Heart left ventricle (tissue), 16 donors: ENCODE results near the gene EMC8. TPM values are rescaled to one million over a fixed set of nuclear protein-coding genes. Genes with fewer than 3 reads are reported as not detected.
"Not testable (repeated sequence)": the region's sequence is repeated elsewhere in the genome, so short reads cannot be mapped to it uniquely, and the experiment has no call there.

Experiments
- ATAC-seq, 4 donors: fragments of 200-7000 bp; cut with Tn5 transposase; one replicate each; pipeline ENCODE4 v1.9.1; 2020 to 2022; ENCODE audit warnings: moderate library complexity in 4 of 4, mild to moderate bottlenecking in 3 of 4, moderate number of reproducible peaks in 1 of 4
- DNase-seq, 5 donors: peaks; one replicate each; pipeline ENCODE4 v3.0.0-alpha.2; 2020
- H3K27ac ChIP-seq, 12 donors: fragments of 200-600 bp; sonication (generic) in 4 of 12; one replicate each; pipeline versions ENCODE4 v1.5.0 to v1.8.0; 2016 to 2022; ENCODE audit warnings: mild to moderate bottlenecking in 2 of 12
- H3K27me3 ChIP-seq, 9 donors: fragments of 200-600 bp; sonication (generic) in 2 of 9; one replicate each; pipeline versions ENCODE4 v1.5.1 to v1.8.0; 2016 to 2022; ENCODE audit warnings: mild to moderate bottlenecking in 3 of 9
- H3K36me3 ChIP-seq, 9 donors: fragments of 200-600 bp; sonication (generic) in 2 of 9; one replicate each; pipeline versions ENCODE4 v1.5.0 to v1.8.0; 2018 to 2022; ENCODE audit warnings: mild to moderate bottlenecking in 2 of 9
- H3K4me1 ChIP-seq, 12 donors: fragments of 200-600 bp; sonication (generic) in 4 of 12; one replicate each; pipeline versions ENCODE4 v1.5.0 to v1.8.0; 2016 to 2022; ENCODE audit warnings: mild to moderate bottlenecking in 3 of 12
- H3K4me3 ChIP-seq, 12 donors: fragments of 200-600 bp; sonication (generic) in 4 of 12; one replicate each; pipeline versions ENCODE4 v1.5.0 to v1.8.0; 2017 to 2022; ENCODE audit warnings: mild to moderate bottlenecking in 9 of 12, moderate library complexity in 4 of 12
- H3K9me3 ChIP-seq, 12 donors: fragments of 200-600 bp; sonication (generic) in 4 of 12; one replicate each; pipeline versions ENCODE4 v1.5.0 to v1.8.0; 2016 to 2022; ENCODE audit warnings: mild to moderate bottlenecking in 1 of 12
- CTCF ChIP-seq, 12 donors: fragments of 200-600 bp; sonication (generic) in 4 of 12; IDR thresholded peaks; one replicate each; pipeline versions ENCODE4 v1.5.0 to v1.8.0; 2018 to 2022; ENCODE audit warnings: antibody characterized with exemption in 12 of 12, mild to moderate bottlenecking in 5 of 12
- POLR2A ChIP-seq, 2 donors: fragments of 450-650 bp; IDR thresholded peaks; one replicate each; pipeline ENCODE4 v1.6.1; 2017; ENCODE audit warnings: antibody characterized with exemption in 2 of 2, mild to moderate bottlenecking in 2 of 2, moderate library complexity in 2 of 2
- WGBS, 4 donors: extraction: QIAGEN DNeasy Blood & Tissue Kit in 2 of 4; methylation state at CpG; one replicate each; pipeline versions ENCODE4 v1.1.5 to v1.1.7; 2013 to 2018; 5-methylcytosine and 5-hydroxymethylcytosine counted together
- intact Hi-C, 10 donors: fragments of 100-400 bp; cut with DNase I; formaldehyde crosslinking; loops; one replicate each; pipeline versions ENCODE4 v1.11.1 to v1.14.2; 2022
- polyA plus RNA-seq, 2 donors: library from polyadenylated mRNA; stranded (reverse); fragments of 200-250 nt; gene quantifications; one replicate each; pipeline ENCODE4 v1.2.3, GENCODE V29; 2013
- total RNA-seq, 9 donors: library from RNA; depleted of rRNA in 2 of 9; stranded (reverse); fragments of >200 nt in 2 of 9; fragmentation: NEBNext Ultra II Directional in 3 of 9; extraction: Animal tissue kit (Norgen Biotek cat#: 25700) in 3 of 9; gene quantifications; one replicate each; pipeline versions ENCODE4 v1.1.0 to v1.2.4, GENCODE V29; 2016 to 2023
- donor health status: ischemic (EF 13 %, LVEDD 7.1; RV severe dilation, severe dysfunction).
- donor health status: healthy with polysubstance abuse.
- donor health status: DM: no; HTN: yes; CAD: no.
- donor health status: DM: no; HTN: no; CAD: no.
- donor health status: ischemic (EF 25% LVEDD 6.9; RV normal size, moderate dysfunction).
- donor health status: ischemic (EF 25% LVEDD 5.7; RV mildly dilated, moderate dysfunction).
- donor health status: healthy.
- donor health status: DM: yes; HTN: yes; CAD: no.
- donor health status: ischemic (EF 35%, LVEDD 5.7; RV mildly dilated, moderate dysfunction).
- donor health status: nonischemic (EF 11% LVEDD 7.7; RV severe dilation, severe dysfunction).
- donor health status: DM: yes; HTN: yes; CAD: no.
- donor health status: PGD.
- donor health status: ischemic (EF 29% LVEDD 5.4; RV normal size, mild dysfunction).
- donor health status: nonischemic (EF 23%, LVEDD 6.1; RV moderate dilation, normal function).

The EMC8 gene
- total and polyA plus RNA-seq, 11 donors: 9.2 to 39.1 (median 24.4) TPM

DNA sequence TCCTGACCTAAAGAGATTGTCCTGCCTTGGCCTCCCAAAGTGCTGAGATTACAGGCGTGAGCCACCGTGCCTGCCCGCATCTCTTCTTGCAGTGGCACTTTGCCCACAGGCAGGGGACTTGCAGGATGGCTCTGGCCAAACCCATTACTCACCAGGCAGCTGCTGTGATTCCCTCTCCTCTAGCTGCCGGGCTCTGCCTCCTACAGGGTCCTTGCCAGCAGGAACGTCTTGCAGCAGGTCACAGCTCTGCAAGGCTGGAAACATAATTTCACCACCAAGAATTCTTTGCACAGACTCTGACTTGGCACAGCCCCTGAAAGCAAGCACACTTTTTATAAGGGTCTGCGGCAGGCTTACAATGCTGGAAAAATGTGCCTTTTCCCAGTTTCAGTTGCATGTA is 20.4 kb upstream of the EMC8 start:
- peaks cover 0 to 11% (median 0%) of the 10 kb centered on the region in 12 donors for H3K4me1 ChIP-seq

GRCh38 chr16:85819245-85819644 is 19.9 kb upstream of the EMC8 start:
- WGBS, 4 donors: 1 to 3% (median 2%) methylated on average over 10 of the region's 10 CpGs
- H3K9me3 ChIP-seq: no peaks in the 10 kb centered on the region

More for the DNA sequence above, 20.4 kb upstream of the EMC8 start:
- DNase-seq (no peak), ATAC-seq (no peak)
- Histone ChIP-seq H3K27me3 (peaks cover 0 to 24% (median 4%) of the 10 kb centered on the region in 9 donors), H3K9me3 (no peaks in the 10 kb centered on the region), H3K36me3 (no peaks in the 10 kb centered on the region), H3K4me3 (no peak overlapping the region), H3K27ac (no peak overlapping the region)
- TF ChIP-seq POLR2A (IDR thresholded peaks at IDR 0.05): no peak
- no peak for TF ChIP-seq CTCF (IDR thresholded peaks at IDR 0.05)
- intact Hi-C loops: loop anchor here in 9 of 10 donors (2.0 to 10.0 kb wide), 11 partner anchors 78 to 703 kb away; partner anchors contain the start of genes FOXF1 (in 1 of the 9) and IRF8 (in 1 of the 9)
- 56 to 75% (median 61%) methylated on average over 6 of the region's 6 CpGs for WGBS, 4 donors

GRCh38 chr16:85817195-85817594 is 17.9 kb upstream of the EMC8 start:
- 85 to 91% (median 86%) methylated on average over 6 of the region's 6 CpGs for WGBS, 4 donors
- not testable (repeated sequence) for ATAC-seq, H3K27ac ChIP-seq, H3K4me1 ChIP-seq, DNase-seq, H3K4me3 ChIP-seq, H3K36me3 ChIP-seq, H3K9me3 ChIP-seq
- intact Hi-C loops: loop anchor here in 2 of 10 donors (5.0 to 10.0 kb wide), 2 partner anchors 698 to 700 kb away; partner anchors contain the start of gene FOXF1 (in 1 of the 2)
- H3K27me3 ChIP-seq: peaks cover 0 to 45% (median 8%) of the 10 kb centered on the region in 9 donors

More at GRCh38 chr16:85819245-85819644, 19.9 kb upstream of the EMC8 start:
- intact Hi-C loops: loop anchor here in 2 of 10 donors (5.0 to 10.0 kb wide), 2 partner anchors 696 to 698 kb away; partner anchors contain the start of gene FOXF1 (in 1 of the 2)
- H3K27me3 ChIP-seq: peaks cover 0 to 29% (median 4%) of the 10 kb centered on the region in 9 donors
- peak in 3 of 4 donors; percentile 62 to 69 (median 69) for ATAC-seq
- peaks cover 0 to 7% (median 0%) of the 10 kb centered on the region in 12 donors for H3K4me1 ChIP-seq
- H3K4me3 ChIP-seq: no peak overlapping the region
- H3K36me3 ChIP-seq: no peaks in the 10 kb centered on the region
- TF ChIP-seq CTCF (IDR thresholded peaks at IDR 0.05) (peak; percentile 58 to 76 (median 65)), POLR2A (IDR thresholded peaks at IDR 0.05) (no peak)
- no peak overlapping the region for H3K27ac ChIP-seq
- DNase-seq: peak; percentile 70 to 90 (median 80)

GRCh38 chr16:85816159-85816558 is 16.8 kb upstream of the EMC8 start:
- Histone ChIP-seq H3K4me3 (no peak overlapping the region), H3K9me3 (no peaks in the 10 kb centered on the region), H3K36me3 (no peaks in the 10 kb centered on the region), H3K27me3 (peaks cover 0 to 50% (median 8%) of the 10 kb centered on the region in 9 donors), H3K4me1 (peaks cover 0 to 1% (median 0%) of the 10 kb centered on the region in 12 donors), H3K27ac (no peak overlapping the region)
- intact Hi-C loops: loop anchor here in 2 of 10 donors (5.0 to 10.0 kb wide), 2 partner anchors 699 to 701 kb away; partner anchors contain the start of gene FOXF1 (in 1 of the 2)
- ATAC-seq (no peak), DNase-seq (no peak)
- TF ChIP-seq POLR2A (IDR thresholded peaks at IDR 0.05): no peak
- TF ChIP-seq CTCF (IDR thresholded peaks at IDR 0.05): no peak
- WGBS, 4 donors: 91 to 94% (median 93%) methylated on average over 14 of the region's 14 CpGs
